ENCODE results near the gene LAIR1. TPM values are rescaled to one million over a fixed set of nuclear protein-coding genes. Genes with fewer than 3 reads are reported as not detected.

LAIR1 gene, protein sequence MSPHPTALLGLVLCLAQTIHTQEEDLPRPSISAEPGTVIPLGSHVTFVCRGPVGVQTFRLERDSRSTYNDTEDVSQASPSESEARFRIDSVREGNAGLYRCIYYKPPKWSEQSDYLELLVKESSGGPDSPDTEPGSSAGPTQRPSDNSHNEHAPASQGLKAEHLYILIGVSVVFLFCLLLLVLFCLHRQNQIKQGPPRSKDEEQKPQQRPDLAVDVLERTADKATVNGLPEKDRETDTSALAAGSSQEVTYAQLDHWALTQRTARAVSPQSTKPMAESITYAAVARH
- total RNA-seq: not detected in 2 replicates

DNA sequence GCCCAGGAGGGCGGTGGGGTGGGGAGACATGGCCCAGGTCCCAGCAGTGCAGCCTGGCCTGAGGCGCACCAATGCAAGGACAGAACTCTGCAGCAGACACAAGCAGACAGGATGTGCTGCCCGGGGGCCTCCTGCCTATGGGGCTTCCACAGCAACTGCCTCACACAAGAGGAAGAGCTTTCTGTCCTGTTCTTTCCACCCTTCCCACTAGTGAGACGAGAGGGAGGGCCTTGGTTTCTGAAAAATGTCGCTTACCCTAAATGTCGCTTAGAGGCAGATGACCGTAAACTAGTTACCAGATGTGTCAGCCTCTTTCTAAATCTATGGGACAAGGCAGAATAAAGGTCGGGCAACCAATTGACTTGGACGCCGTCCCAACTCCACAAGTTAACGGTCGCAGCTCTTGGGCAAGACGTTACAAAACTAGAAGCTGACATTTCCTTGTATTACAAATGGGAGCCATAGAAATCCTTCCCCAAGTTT, at the start of gene LAIR1:
Gene LAIR1 (minus strand): TSS at position 157 of the 483 bp plus-strand sequence. CDS start 127 bp downstream, at position 30.

GRCh38 chr19:54312436-54313377, 52.0 kb downstream of the LAIR1 start, which contains the start of gene LILRA5:
Gene LILRA5, minus strand, starts transcription at chr19:54313166. Its CDS starts 147 bp downstream, at chr19:54313019.

Other genes with a start within 250 kb of the LAIR1 start
- 16.7 and 22.3 TPM in 2 replicates for gene TFPT, start 249.3 kb downstream of the LAIR1 start, total RNA-seq
- gene PRPF31, start 249.2 kb downstream of the LAIR1 start, total RNA-seq: 38.3 and 47.2 TPM in 2 replicates
- gene CNOT3, start 227.2 kb downstream of the LAIR1 start, total RNA-seq: 29.0 and 71.3 TPM in 2 replicates
- 2.6 and 4.3 TPM in 2 replicates for gene LENG1, start 205.2 kb downstream of the LAIR1 start, total RNA-seq
- 0.44 TPM in 1 of 2 replicates, not detected in the other for gene TMC4, start 191.8 kb downstream of the LAIR1 start, total RNA-seq
- gene MBOAT7, start 175.4 kb downstream of the LAIR1 start, total RNA-seq: 146 and 153 TPM in 2 replicates
- 114 and 134 TPM in 2 replicates for gene TSEN34, start 173.6 kb downstream of the LAIR1 start, total RNA-seq
- gene RPS9, start 164.1 kb downstream of the LAIR1 start, total RNA-seq: 2,120 and 2,256 TPM in 2 replicates
- gene LILRB3, start 141.9 kb downstream of the LAIR1 start, total RNA-seq: not detected in 2 replicates
- not detected in 2 replicates for gene LILRA6, start 122.1 kb downstream of the LAIR1 start, total RNA-seq
- gene LILRB5, start 107.7 kb downstream of the LAIR1 start, total RNA-seq: not detected in 2 replicates
- gene LILRB2, start 83.8 kb downstream of the LAIR1 start, total RNA-seq: not detected in 2 replicates
- not detected in 2 replicates for gene LILRA5, start 51.8 kb downstream of the LAIR1 start, total RNA-seq
- not detected in 2 replicates for gene LILRA4, start 25.8 kb downstream of the LAIR1 start, total RNA-seq
- not detected in 2 replicates for gene TTYH1, start 50.5 kb upstream of the LAIR1 start, total RNA-seq
- gene LENG8, start 84.3 kb upstream of the LAIR1 start, total RNA-seq: 25.3 and 30.3 TPM in 2 replicates
- 8.3 and 9.4 TPM in 2 replicates for gene LENG9, start 98.8 kb upstream of the LAIR1 start, total RNA-seq
- gene CDC42EP5, start 108.4 kb upstream of the LAIR1 start, total RNA-seq: 75.9 and 77.8 TPM in 2 replicates
- gene LAIR2, start 137.9 kb upstream of the LAIR1 start, total RNA-seq: not detected in 2 replicates
- not detected in 2 replicates for gene LILRA2, start 208.9 kb upstream of the LAIR1 start, total RNA-seq
- gene LILRA1, start 228.7 kb upstream of the LAIR1 start, total RNA-seq: not detected in 2 replicates